ENCODE results near the gene ZNF462. TPM values are rescaled to one million over a fixed set of nuclear protein-coding genes. Genes with fewer than 3 reads are reported as not detected.

ZNF462 gene
- total and polyA plus RNA-seq, 2 donors (not counting 1 experiment from before 2014, with no cell fraction given), result 6.0 to 27.4 TPM

DNA sequence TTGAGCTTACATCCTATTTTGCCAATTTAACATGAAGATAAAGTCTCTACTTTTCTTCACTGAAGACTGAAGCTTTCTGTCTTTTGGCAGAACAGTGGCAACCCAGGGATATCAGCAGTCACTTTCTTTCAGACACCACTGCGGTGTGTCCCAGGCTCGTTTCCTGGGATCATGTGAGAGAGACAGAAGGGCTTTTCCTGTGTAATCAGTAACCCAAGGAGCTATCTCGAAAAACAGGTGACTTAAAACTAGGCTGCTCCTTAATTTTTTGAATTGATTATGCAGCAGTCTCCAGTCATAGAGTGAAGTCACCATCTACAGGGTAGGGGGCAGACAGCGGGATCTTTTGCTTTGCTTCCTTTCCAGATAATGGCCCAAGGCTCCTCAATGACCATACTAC, 68.5 kb downstream of the ZNF462 start:
- Histone ChIP-seq H3K9me3 (ENCODE audit: control insufficient read depth, insufficient read depth, low read depth, low read length) (no peaks in the 10 kb centered on the region), H3K4me2 (ENCODE audit: extremely low read depth, insufficient read depth, low read length) (no peak overlapping the region), H3K27me3 (ENCODE audit: control insufficient read depth, insufficient read depth, low read length) (no peaks in the 10 kb centered on the region), H3K4me3 (replicated peaks in 1 of 4; ENCODE audit: control extremely low read depth in 1 of 4, insufficient read depth in 1 of 4, low read depth in 3 of 4, low read length in 4 of 4) (no peak overlapping the region), H2AFZ (ENCODE audit: low read length) (no peak overlapping the region), H3K9ac (ENCODE audit: insufficient read depth, low read length) (no peak overlapping the region), H3K27ac (ENCODE audit: insufficient read depth, low read length) (no peak overlapping the region), H3K4me1 (ENCODE audit: control insufficient read depth, extremely low read depth, insufficient read depth, low read length) (peaks cover 6% of the 10 kb centered on the region), H3K79me2 (ENCODE audit: control insufficient read depth, insufficient read depth, low read length) (no peaks in the 10 kb centered on the region), H4K20me1 (ENCODE audit: control insufficient read depth, extremely low read depth, insufficient read depth, low read length) (no peaks in the 10 kb centered on the region), H3K36me3 (ENCODE audit: control insufficient read depth, insufficient read depth, low read length) (peaks cover 8% of the 10 kb centered on the region)
- no peak for DNase-seq (ENCODE audit: low read depth in 2 of 2)
- TF ChIP-seq EZH2 (IDR thresholded peaks at IDR 0.05; ENCODE audit: low read length, missing control alignments), result no peak
- TF ChIP-seq, protein P1, sequence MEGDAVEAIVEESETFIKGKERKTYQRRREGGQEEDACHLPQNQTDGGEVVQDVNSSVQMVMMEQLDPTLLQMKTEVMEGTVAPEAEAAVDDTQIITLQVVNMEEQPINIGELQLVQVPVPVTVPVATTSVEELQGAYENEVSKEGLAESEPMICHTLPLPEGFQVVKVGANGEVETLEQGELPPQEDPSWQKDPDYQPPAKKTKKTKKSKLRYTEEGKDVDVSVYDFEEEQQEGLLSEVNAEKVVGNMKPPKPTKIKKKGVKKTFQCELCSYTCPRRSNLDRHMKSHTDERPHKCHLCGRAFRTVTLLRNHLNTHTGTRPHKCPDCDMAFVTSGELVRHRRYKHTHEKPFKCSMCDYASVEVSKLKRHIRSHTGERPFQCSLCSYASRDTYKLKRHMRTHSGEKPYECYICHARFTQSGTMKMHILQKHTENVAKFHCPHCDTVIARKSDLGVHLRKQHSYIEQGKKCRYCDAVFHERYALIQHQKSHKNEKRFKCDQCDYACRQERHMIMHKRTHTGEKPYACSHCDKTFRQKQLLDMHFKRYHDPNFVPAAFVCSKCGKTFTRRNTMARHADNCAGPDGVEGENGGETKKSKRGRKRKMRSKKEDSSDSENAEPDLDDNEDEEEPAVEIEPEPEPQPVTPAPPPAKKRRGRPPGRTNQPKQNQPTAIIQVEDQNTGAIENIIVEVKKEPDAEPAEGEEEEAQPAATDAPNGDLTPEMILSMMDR (conservative IDR thresholded peaks at IDR 0.05 in 1 of 2, IDR thresholded peaks at IDR 0.05 in 1 of 2; ENCODE audit: low read depth in 1 of 2, low read length in 2 of 2), result no peak

DNA sequence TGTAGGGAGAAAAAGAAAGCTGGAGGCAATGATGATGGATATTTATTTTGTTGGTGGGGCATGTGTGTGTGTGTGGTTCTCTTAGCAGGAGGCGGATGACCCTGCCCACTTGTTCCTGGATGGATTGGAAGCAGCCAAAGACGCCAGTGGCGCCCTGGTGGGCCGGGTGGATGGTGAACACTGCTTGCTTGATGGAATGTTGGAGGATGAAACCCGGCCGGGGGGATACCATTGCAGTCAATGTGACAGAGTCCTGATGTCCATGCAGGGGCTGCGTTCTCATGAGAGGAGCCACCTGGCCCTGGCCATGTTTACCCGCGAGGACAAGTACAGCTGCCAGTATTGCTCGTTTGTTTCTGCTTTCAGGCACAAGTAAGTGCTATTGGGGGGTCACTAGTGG, 69.2 kb downstream of the ZNF462 start:
- Histone ChIP-seq H4K20me1 (ENCODE audit: control insufficient read depth, extremely low read depth, insufficient read depth, low read length) (no peaks in the 10 kb centered on the region), H3K27me3 (ENCODE audit: control insufficient read depth, insufficient read depth, low read length) (no peaks in the 10 kb centered on the region), H2AFZ (ENCODE audit: low read length) (no peak overlapping the region), H3K27ac (ENCODE audit: insufficient read depth, low read length) (no peak overlapping the region), H3K4me3 (replicated peaks in 1 of 4; ENCODE audit: control extremely low read depth in 1 of 4, insufficient read depth in 1 of 4, low read depth in 3 of 4, low read length in 4 of 4) (no peak overlapping the region), H3K4me2 (ENCODE audit: extremely low read depth, insufficient read depth, low read length) (no peak overlapping the region), H3K9me3 (ENCODE audit: control insufficient read depth, insufficient read depth, low read depth, low read length) (no peaks in the 10 kb centered on the region), H3K79me2 (ENCODE audit: control insufficient read depth, insufficient read depth, low read length) (no peaks in the 10 kb centered on the region), H3K4me1 (ENCODE audit: control insufficient read depth, extremely low read depth, insufficient read depth, low read length) (peaks cover 6% of the 10 kb centered on the region), H3K36me3 (ENCODE audit: control insufficient read depth, insufficient read depth, low read length) (peaks cover 11% of the 10 kb centered on the region), H3K9ac (ENCODE audit: insufficient read depth, low read length) (no peak overlapping the region)
- TF ChIP-seq, protein P1 (conservative IDR thresholded peaks at IDR 0.05 in 1 of 2, IDR thresholded peaks at IDR 0.05 in 1 of 2; ENCODE audit: low read depth in 1 of 2, low read length in 2 of 2), result no peak
- no peak for TF ChIP-seq EZH2 (IDR thresholded peaks at IDR 0.05; ENCODE audit: low read length, missing control alignments)
- no peak for DNase-seq (ENCODE audit: low read depth in 2 of 2)

DNA sequence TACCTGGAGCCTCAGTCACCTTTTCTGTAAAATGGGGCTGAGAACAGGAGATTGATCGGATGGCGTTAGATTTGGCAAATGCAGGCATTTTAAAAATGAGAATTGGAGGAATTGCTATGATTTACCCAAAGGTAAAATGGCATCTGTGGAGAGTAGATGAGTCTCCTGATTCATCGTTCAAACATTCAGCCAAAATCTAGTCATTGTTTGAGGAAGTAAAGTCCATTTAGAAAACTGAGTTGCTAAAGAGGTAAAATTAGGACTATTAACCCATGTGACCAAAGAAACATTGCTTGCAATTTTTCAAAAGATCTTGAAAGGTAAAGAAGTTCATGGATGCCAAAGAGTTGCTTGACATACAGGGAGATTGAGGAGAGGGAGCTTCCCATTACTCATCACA, 69.7 kb downstream of the ZNF462 start:
- no peak overlapping the region for H3K4me2 ChIP-seq (ENCODE audit: extremely low read depth, insufficient read depth, low read length)
- TF ChIP-seq EZH2 (IDR thresholded peaks at IDR 0.05; ENCODE audit: low read length, missing control alignments), result no peak
- TF ChIP-seq, protein P1 (conservative IDR thresholded peaks at IDR 0.05 in 1 of 2, IDR thresholded peaks at IDR 0.05 in 1 of 2; ENCODE audit: low read depth in 1 of 2, low read length in 2 of 2), result no peak
- H3K36me3 ChIP-seq (ENCODE audit: control insufficient read depth, insufficient read depth, low read length), result peaks cover 11% of the 10 kb centered on the region
- no peak overlapping the region for H3K9ac ChIP-seq (ENCODE audit: insufficient read depth, low read length)
- H3K4me1 ChIP-seq (ENCODE audit: control insufficient read depth, extremely low read depth, insufficient read depth, low read length), result peaks cover 6% of the 10 kb centered on the region
- no peaks in the 10 kb centered on the region for H4K20me1 ChIP-seq (ENCODE audit: control insufficient read depth, extremely low read depth, insufficient read depth, low read length)
- H3K27ac ChIP-seq (ENCODE audit: insufficient read depth, low read length), result no peak overlapping the region
- no peaks in the 10 kb centered on the region for H3K79me2 ChIP-seq (ENCODE audit: control insufficient read depth, insufficient read depth, low read length)
- H3K27me3 ChIP-seq (ENCODE audit: control insufficient read depth, insufficient read depth, low read length), result no peaks in the 10 kb centered on the region
- no peak for DNase-seq (ENCODE audit: low read depth in 2 of 2)
- no peaks in the 10 kb centered on the region for H3K9me3 ChIP-seq (ENCODE audit: control insufficient read depth, insufficient read depth, low read depth, low read length)
- H3K4me3 ChIP-seq (replicated peaks in 1 of 4; ENCODE audit: control extremely low read depth in 1 of 4, insufficient read depth in 1 of 4, low read depth in 3 of 4, low read length in 4 of 4), result no peak overlapping the region
- H2AFZ ChIP-seq (ENCODE audit: low read length), result no peak overlapping the region

Data from fibroblast of lung (primary cell).